ENCODE results near the gene PLXNA2.

DNA sequence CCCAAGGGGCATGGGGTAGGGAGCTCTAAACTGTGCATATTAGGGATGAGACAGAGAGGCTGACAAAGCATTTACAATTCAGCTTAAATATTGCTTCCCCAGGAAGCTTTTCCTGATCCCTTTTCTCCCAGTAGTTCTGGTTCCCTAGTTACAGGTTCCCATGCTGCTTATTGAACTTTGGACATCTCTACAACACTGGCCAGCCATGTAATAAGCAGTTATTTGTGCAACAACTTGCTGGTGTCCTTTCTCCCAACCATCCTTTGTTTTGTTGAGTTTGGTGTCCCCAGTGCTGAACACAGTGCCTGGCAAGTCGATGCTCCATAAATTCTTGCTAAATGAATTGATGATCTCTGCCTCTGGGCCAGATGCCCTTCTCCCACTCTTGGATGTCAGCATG lies 80.6 kb downstream of the PLXNA2 start:
- TF ChIP-seq CTCF (IDR thresholded peaks at IDR 0.05): no peak
- no peak for TF ChIP-seq FOSB (CRISPR knock-in tag; IDR thresholded peaks at IDR 0.05)
